SU-DHL-6 (cell line): Measurements from ENCODE around the gene OTOS.

Experiments used
- EZH2phosphoT487 ChIP-seq: fragments of 200-600 bp; sonication (generic), shearing (Covaris generic); conservative IDR thresholded peaks from 2 replicates; pipeline ENCODE4 v1.6.1; 2018; ENCODE audit warnings: mild to moderate bottlenecking, antibody characterized with exemption, low read length, moderate library complexity, mixed read lengths
- TF ChIP-seq, protein P1 (sequence below): fragments of 200-600 bp; sonication (generic); IDR thresholded peaks from one replicate; pipeline ENCODE4 v1.5.1; 2017; ENCODE audit warnings: antibody characterized with exemption, mild to moderate bottlenecking, low read length, moderate library complexity; ENCODE audit not compliant: insufficient read depth, poor library complexity, severe bottlenecking

DNA sequence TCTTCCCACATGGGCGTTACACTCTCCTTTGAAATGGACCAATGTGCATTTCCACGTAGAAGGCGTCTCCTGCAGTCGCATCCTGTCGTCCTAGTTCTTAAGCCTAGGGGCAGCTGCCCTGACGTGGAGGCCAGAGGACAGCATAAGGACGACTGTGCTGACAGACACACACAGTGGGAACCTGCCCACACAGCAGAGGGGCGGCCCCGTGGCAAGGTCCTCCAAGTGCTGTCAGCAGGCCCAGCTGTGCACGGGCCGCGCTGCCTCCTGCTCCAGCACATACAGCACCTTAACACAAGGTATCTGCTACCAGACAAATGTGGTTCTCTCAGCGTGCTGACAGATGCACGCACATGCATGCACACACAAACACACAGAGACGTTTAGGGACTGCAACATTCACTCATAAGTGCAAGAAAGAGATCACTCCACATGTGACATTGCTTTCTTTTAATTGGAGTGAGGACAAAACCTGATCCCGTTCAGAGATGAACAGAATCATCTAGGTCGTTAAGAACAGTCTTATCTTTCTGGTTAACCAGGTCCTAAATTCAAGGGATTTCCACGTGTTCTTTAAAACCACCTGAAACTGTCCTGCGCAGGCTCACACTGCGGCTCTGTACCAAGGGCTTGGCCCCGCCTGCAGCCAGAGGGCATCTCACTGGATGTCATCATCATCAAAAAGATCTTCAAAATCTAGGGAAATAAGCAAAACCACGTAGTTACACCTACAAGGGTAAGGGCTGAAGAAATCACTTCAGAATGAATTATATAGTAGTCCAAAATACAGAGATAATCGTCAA, 9.9 kb downstream of the OTOS start:
- TF ChIP-seq, protein P1, sequence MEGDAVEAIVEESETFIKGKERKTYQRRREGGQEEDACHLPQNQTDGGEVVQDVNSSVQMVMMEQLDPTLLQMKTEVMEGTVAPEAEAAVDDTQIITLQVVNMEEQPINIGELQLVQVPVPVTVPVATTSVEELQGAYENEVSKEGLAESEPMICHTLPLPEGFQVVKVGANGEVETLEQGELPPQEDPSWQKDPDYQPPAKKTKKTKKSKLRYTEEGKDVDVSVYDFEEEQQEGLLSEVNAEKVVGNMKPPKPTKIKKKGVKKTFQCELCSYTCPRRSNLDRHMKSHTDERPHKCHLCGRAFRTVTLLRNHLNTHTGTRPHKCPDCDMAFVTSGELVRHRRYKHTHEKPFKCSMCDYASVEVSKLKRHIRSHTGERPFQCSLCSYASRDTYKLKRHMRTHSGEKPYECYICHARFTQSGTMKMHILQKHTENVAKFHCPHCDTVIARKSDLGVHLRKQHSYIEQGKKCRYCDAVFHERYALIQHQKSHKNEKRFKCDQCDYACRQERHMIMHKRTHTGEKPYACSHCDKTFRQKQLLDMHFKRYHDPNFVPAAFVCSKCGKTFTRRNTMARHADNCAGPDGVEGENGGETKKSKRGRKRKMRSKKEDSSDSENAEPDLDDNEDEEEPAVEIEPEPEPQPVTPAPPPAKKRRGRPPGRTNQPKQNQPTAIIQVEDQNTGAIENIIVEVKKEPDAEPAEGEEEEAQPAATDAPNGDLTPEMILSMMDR, result no peak
- no peak for TF ChIP-seq EZH2phosphoT487
